Spinal cord (tissue), 10 donors: ENCODE results near the gene ZCCHC7. TPM values are rescaled to one million over a fixed set of nuclear protein-coding genes. Genes with fewer than 3 reads are reported as not detected.

ENCODE experiments used
- DNase-seq, 6 donors: peaks; one replicate each; pipeline versions ENCODE4 v3.0.0 to v3.0.0-alpha.2; 2013 to 2015; ENCODE audit warnings: low spot score in 6 of 6, low read depth in 4 of 6
- H3K27ac ChIP-seq: one replicate; pipeline ENCODE4 v1.5.1; 2013; ENCODE audit warnings: low read depth, low read length, control low read depth
- H3K27me3 ChIP-seq: one replicate; pipeline ENCODE4 v1.6.1; 2013; ENCODE audit warnings: low read length; ENCODE audit not compliant: control insufficient read depth, insufficient read depth
- H3K36me3 ChIP-seq: one replicate; pipeline ENCODE4 v1.6.1; 2013; ENCODE audit warnings: low read length; ENCODE audit not compliant: control insufficient read depth, insufficient read depth
- H3K4me1 ChIP-seq: one replicate; pipeline ENCODE4 v1.6.1; 2013; ENCODE audit warnings: low read length; ENCODE audit not compliant: control insufficient read depth, insufficient read depth
- H3K4me3 ChIP-seq: one replicate; pipeline ENCODE4 v1.5.1; 2013; ENCODE audit warnings: low read depth, low read length, control low read depth
- H3K9me3 ChIP-seq: one replicate; pipeline ENCODE4 v1.6.1; 2013; ENCODE audit warnings: low read length; ENCODE audit not compliant: control insufficient read depth, insufficient read depth
- WGBS: methylation state at CpG from one replicate; pipeline ENCODE4 v1.1.5; 2013; ENCODE audit warnings: missing lambda C conversion rate; ENCODE audit not compliant: insufficient coverage; 5-methylcytosine and 5-hydroxymethylcytosine counted together
- polyA plus RNA-seq, 2 donors: library from polyadenylated mRNA; unstranded; fragments of 120-200 nt; gene quantifications; one replicate each; pipeline ENCODE4 v1.2.1, GENCODE V29; 2013; ENCODE audit not compliant: insufficient read length in 2 of 2
- total RNA-seq, 2 donors: library from RNA; depleted of rRNA in 1 of 2; stranded (reverse); fragments of 120-200 nt in 1 of 2; fragments of >200 nt in 1 of 2; gene quantifications; one replicate each; pipeline versions ENCODE4 v1.2.3 to v1.2.4, GENCODE V29; 2013 to 2014
- donor health status: healthy.

The ZCCHC7 gene
- total and polyA plus RNA-seq, 4 donors: 14.3 to 26.5 (median 20.1) TPM

DNA sequence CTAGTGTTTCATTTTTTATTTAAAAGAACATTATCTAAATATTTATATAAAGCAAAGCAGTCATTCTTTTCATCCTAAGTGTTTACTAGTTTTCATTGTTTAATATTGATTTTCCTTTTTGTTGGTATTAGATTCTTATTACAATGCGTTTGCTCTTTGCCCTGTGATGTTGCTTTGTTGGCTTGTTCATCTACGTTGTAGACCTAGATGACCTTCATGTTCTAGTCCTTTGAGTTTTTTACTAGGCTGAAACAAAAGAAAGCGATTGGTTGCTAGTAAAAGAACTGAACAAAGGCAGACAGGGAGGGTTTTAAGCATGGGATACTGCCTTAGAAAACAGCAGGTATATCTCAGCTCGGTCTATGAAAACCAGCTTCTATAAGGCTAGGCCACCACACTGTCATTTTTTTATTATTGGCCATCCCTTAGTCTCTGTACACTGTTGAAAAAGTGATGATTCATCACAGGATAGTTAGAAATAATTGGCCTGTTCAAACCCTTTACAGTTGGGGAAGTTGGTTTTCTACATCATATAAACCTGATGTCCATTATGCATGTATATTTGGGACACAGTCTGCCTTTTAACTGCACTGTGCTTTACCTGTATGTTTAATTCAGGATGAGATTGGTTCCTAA is 119.0 kb downstream of the ZCCHC7 start:
- Histone ChIP-seq H3K27ac (no peak overlapping the region), H3K27me3 (no peaks in the 10 kb centered on the region), H3K9me3 (no peaks in the 10 kb centered on the region), H3K4me1 (no peaks in the 10 kb centered on the region), H3K36me3 (no peaks in the 10 kb centered on the region), H3K4me3 (no peak overlapping the region)
- WGBS: 81% methylated on average over 2 of the region's 4 CpGs
- DNase-seq: no peak

DNA sequence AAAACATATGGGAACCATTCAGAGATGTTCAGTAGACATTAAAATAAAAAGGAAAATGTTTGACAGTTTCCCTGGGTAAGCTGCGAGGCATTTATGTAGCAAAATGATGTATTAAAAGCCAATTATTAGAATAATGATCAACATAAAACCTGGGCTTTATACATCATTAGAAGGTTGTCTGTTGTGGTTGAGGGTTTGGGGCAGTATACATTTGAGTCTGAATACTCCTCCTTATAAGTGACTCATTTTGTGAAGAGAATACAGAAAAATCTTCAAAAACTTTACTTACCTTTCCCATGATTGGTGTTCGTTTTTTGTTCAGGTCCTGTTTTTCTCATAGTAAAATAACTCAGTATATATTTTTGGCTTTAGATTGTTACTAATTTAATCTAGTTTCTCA is 119.5 kb downstream of the ZCCHC7 start:
- no peaks in the 10 kb centered on the region for H3K9me3 ChIP-seq
- no peaks in the 10 kb centered on the region for H3K36me3 ChIP-seq

GRCh38 chr9:37241340-37241739 is 121.0 kb downstream of the ZCCHC7 start:
- Histone ChIP-seq H3K4me3 (no peak overlapping the region), H3K4me1 (no peaks in the 10 kb centered on the region), H3K27me3 (no peaks in the 10 kb centered on the region), H3K9me3 (no peaks in the 10 kb centered on the region), H3K27ac (no peak overlapping the region), H3K36me3 (no peaks in the 10 kb centered on the region)
- no CpG with 5 or more reads among the region's 1 CpG for WGBS
- DNase-seq: no peak

More for the DNA sequence above, 119.5 kb downstream of the ZCCHC7 start:
- H3K4me3 ChIP-seq: no peak overlapping the region
- no peak overlapping the region for H3K27ac ChIP-seq
- WGBS: no CpG with 5 or more reads among the region's 2 CpGs
- H3K27me3 ChIP-seq: no peaks in the 10 kb centered on the region
- DNase-seq: no peak
- H3K4me1 ChIP-seq: no peaks in the 10 kb centered on the region

DNA sequence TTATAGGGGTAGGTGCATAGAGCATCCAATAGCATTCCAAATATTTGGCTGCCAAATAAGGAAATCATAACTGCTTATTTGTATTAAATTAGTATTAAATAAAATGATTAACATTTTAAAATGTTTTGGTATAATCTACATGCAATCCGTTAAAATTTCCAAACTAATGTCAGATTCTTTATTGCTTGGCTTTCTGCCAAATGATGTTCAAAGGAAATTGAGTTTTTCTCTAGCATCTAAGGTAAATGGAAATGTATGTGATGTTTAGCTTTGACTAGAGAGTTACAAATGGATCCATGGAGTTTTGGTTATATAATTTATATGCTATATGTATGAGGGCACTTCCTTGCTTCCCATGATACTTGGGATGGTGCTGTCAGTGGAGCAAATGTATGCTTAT is 121.7 kb downstream of the ZCCHC7 start:
- Histone ChIP-seq H3K4me3 (no peak overlapping the region), H3K4me1 (no peaks in the 10 kb centered on the region), H3K9me3 (no peaks in the 10 kb centered on the region), H3K27me3 (no peaks in the 10 kb centered on the region), H3K36me3 (no peaks in the 10 kb centered on the region), H3K27ac (no peak overlapping the region)
- no peak for DNase-seq
- WGBS: no CpG with 5 or more reads among the region's 1 CpG

DNA sequence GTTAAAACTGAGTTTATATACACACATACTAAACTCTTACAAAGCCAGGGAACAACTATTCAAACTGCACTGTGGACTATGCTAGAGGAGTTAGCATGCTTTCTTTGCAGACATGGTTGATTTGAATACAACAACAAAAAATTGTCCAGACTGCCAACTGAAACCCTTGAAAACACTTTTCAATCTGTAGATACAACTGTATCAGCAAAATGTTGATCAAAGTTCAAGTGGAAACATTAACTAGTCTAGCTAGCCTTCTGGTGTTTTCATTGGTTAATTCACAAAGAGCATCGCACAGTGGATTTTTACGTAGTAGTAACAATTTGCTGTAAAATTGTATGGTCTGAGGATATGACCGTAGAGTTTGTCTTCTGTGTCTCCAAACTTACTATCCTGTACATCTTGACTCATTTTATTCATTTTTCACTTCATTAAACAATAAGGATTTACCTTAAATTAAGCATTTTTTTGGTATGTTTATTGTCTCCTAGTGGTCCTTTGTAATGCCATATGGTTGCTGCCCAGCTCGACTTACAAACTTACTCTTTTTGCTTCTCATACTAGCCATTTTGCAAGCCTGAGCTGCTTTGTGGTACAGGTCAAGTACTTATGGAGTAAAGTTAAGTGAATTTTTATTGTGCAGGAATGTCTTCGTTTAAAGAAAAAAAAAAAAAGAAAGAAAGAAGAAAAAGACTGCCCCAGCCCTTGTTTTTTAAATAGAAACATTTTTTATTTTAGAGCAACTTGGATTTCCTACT is 123.4 kb downstream of the ZCCHC7 start:
- H3K36me3 ChIP-seq: no peaks in the 10 kb centered on the region
- WGBS: no CpG with 5 or more reads among the region's 5 CpGs
- H3K4me1 ChIP-seq: no peaks in the 10 kb centered on the region
- no peaks in the 10 kb centered on the region for H3K27me3 ChIP-seq
- no peaks in the 10 kb centered on the region for H3K9me3 ChIP-seq
- DNase-seq: no peak
- H3K27ac ChIP-seq: no peak overlapping the region
- no peak overlapping the region for H3K4me3 ChIP-seq

DNA sequence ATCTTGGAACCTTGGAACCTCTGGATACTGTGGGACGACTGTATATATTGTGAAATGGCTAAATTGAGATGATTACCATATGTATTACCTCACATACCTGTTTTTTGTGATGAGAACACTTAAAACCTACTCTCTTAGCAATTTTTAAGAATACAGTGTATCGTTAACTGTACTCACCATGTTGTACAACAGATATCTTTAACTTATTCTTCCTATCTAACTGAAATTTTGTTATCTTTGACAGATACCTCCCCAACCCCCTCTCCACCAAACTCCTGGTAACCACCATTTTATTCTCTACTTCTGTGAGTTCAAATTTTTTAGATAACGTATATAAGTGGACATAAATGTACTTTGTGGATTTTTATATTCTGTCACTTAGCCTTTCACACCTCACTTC is 126.5 kb downstream of the ZCCHC7 start:
- Histone ChIP-seq H3K4me1 (no peaks in the 10 kb centered on the region), H3K9me3 (no peaks in the 10 kb centered on the region), H3K36me3 (no peaks in the 10 kb centered on the region), H3K27me3 (no peaks in the 10 kb centered on the region), H3K27ac (no peak overlapping the region), H3K4me3 (no peak overlapping the region)
- DNase-seq: no peak
- no CpG with 5 or more reads among the region's 3 CpGs for WGBS

DNA sequence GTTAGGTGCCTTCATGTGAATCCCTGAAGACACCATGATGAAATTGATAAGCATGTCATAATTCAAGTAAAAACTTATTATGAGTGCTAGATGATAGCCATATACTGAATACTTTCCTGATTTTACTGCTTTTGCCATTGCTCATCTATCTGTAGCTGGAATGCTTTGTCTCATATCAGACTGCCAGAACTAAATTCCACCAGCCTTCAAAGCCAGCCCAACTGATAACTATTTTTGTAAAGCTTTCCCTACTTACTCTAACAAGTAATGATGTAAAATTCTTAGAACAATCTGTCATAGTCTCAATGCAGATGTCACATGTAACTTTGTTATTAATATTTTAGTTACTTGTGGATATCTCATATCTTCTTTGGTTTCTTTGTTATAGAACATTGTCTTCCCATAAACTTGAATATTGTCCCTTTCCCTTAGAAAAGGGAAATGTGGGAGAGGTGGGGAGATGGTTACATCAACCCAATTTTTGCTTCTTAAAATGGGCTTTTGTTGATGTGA is 128.3 kb downstream of the ZCCHC7 start:
- Histone ChIP-seq H3K4me3 (no peak overlapping the region), H3K27ac (no peak overlapping the region), H3K36me3 (no peaks in the 10 kb centered on the region), H3K27me3 (no peaks in the 10 kb centered on the region), H3K9me3 (no peaks in the 10 kb centered on the region), H3K4me1 (no peaks in the 10 kb centered on the region)
- DNase-seq: no peak

- no peak overlapping the region for H3K4me3 ChIP-seq
- WGBS: 25% methylated on average over 6 of the region's 6 CpGs
- no peaks in the 10 kb centered on the region for H3K36me3 ChIP-seq
- peak; percentile 18 to 90 (median 42) for DNase-seq
- no peak overlapping the region for H3K27ac ChIP-seq
- H3K27me3 ChIP-seq: no peaks in the 10 kb centered on the region
- no peaks in the 10 kb centered on the region for H3K4me1 ChIP-seq
- H3K9me3 ChIP-seq: no peaks in the 10 kb centered on the region
Observed at GRCh38 chr9:37251452-37251851, 131.1 kb downstream of the ZCCHC7 start.

GRCh38 chr9:37253377-37253937 is 133.1 kb downstream of the ZCCHC7 start:
- Histone ChIP-seq H3K36me3 (no peaks in the 10 kb centered on the region), H3K27ac (no peak overlapping the region), H3K9me3 (no peaks in the 10 kb centered on the region), H3K27me3 (no peaks in the 10 kb centered on the region), H3K4me3 (no peak overlapping the region), H3K4me1 (no peaks in the 10 kb centered on the region)
- WGBS: no CpG with 5 or more reads among the region's 4 CpGs
- DNase-seq: no peak

DNA sequence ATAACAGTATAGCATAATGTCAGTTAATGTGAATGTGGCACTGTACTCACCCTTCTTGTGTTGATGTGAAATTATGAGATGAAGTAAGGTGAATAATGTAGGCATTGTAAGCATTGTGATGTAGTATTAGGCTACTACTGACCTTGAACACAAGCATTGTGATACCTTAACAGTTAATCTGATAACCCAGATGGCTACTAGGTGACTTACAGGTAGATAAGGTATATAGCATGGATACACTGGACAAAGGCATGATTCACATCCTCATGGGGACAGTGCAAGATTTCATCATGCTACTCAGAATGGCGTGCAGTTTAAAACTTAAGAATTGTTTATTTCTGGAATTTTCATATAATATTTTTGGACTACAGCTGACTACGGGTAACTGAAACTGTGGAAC is 134.8 kb downstream of the ZCCHC7 start:
- no peaks in the 10 kb centered on the region for H3K4me1 ChIP-seq
- DNase-seq: no peak
- no CpG with 5 or more reads among the region's 2 CpGs for WGBS
- no peaks in the 10 kb centered on the region for H3K27me3 ChIP-seq
- H3K27ac ChIP-seq: no peak overlapping the region
- H3K4me3 ChIP-seq: no peak overlapping the region
- no peaks in the 10 kb centered on the region for H3K9me3 ChIP-seq
- no peaks in the 10 kb centered on the region for H3K36me3 ChIP-seq
